NCI-H82 (cell line): ENCODE measurements around the gene GORASP2.
A peak's percentile ranks its signal among the peaks of the same experiment; 100 is the strongest.

Experiments used
- DNase-seq: peaks from one replicate; lab custom pipeline; 2025; lab: John Stamatoyannopoulos, UW

Gene GORASP2

GRCh38 chr2:170923799-170924198 lies 5.3 kb upstream of the GORASP2 start:
- DNase-seq = no peak

- no peak for DNase-seq
These were observed 4.1 kb upstream of the GORASP2 start for GRCh38 chr2:170924969-170925368.

GRCh38 chr2:170925923-170926322 lies 3.1 kb upstream of the GORASP2 start:
- no peak for DNase-seq

- no peak for DNase-seq
These were observed 2.2 kb upstream of the GORASP2 start for GRCh38 chr2:170926743-170927297.

GRCh38 chr2:170928036-170928823 lies 823 bp upstream of the GORASP2 start:
- DNase-seq = peak; percentile 56

GRCh38 chr2:170929686-170930050 lies 615 bp downstream of the GORASP2 start:
- DNase-seq = peak; percentile 66

GRCh38 chr2:170930131-170930990 lies 1.3 kb downstream of the GORASP2 start:
- peak; percentile 89 for DNase-seq

- no peak for DNase-seq
These were observed 1.9 kb downstream of the GORASP2 start for GRCh38 chr2:170930991-170931266.

GRCh38 chr2:170932166-170932565 lies 3.1 kb downstream of the GORASP2 start:
- peak; percentile 10 for DNase-seq

- DNase-seq = no peak
These were observed 3.9 kb downstream of the GORASP2 start for GRCh38 chr2:170932948-170933347.

GRCh38 chr2:170937709-170938379 lies 8.8 kb downstream of the GORASP2 start:
- no peak for DNase-seq

GRCh38 chr2:170940066-170940465 lies 11.0 kb downstream of the GORASP2 start:
- no peak for DNase-seq

- DNase-seq = no peak
These were observed 13.6 kb downstream of the GORASP2 start for GRCh38 chr2:170942615-170943014.

GRCh38 chr2:170943041-170943440 lies 14.0 kb downstream of the GORASP2 start:
- DNase-seq = no peak

- no peak for DNase-seq
These were observed 14.5 kb downstream of the GORASP2 start for GRCh38 chr2:170943596-170943995.

- no peak for DNase-seq
These were observed 15.5 kb downstream of the GORASP2 start for GRCh38 chr2:170944545-170944944.

GRCh38 chr2:170949415-170949814 lies 20.4 kb downstream of the GORASP2 start:
- DNase-seq = no peak

- DNase-seq = no peak
These were observed 21.2 kb downstream of the GORASP2 start for GRCh38 chr2:170950221-170950761.

- no peak for DNase-seq
These were observed 24.9 kb downstream of the GORASP2 start for GRCh38 chr2:170953941-170954340.

- DNase-seq = no peak
These were observed 34.3 kb downstream of the GORASP2 start for GRCh38 chr2:170963386-170963785.

- no peak for DNase-seq
These were observed 36.6 kb downstream of the GORASP2 start for GRCh38 chr2:170965446-170966225.
